HCT116 (cell line): ENCODE measurements around the gene SGMS1. TPM values are rescaled to one million over a fixed set of nuclear protein-coding genes. Genes with fewer than 3 reads are reported as not detected.

ENCODE experiments used
- ATAC-seq: fragments of 200-7000 bp; cut with Tn5 transposase; 2 replicates; pipeline ENCODE4 v1.9.1; 2020; ENCODE audit warnings: mild to moderate bottlenecking, moderate library complexity
- BruUV-seq: library from RNA; stranded (reverse); fragments of 400-500 nt; replicated peaks from 2 replicates; lab custom pipeline; 2021; lab: Mats Ljungman, UMichigan
- CTCF ChIA-PET: fragments of 300-600 bp; sonication (Branson Sonifier 250); formaldehyde crosslinking; loops from one replicate; lab custom pipeline; 2021; ENCODE audit warnings: antibody characterized with exemption; lab: Charles Lee
- POLR2A ChIA-PET: fragments of 300-600, 350-600 bp; sonication (Branson Sonifier 250); formaldehyde crosslinking; loops from one replicate; lab custom pipeline; 2021; ENCODE audit warnings: antibody characterized with exemption; lab: Charles Lee
- RAD21 ChIA-PET, 2 experiments: fragments of 300-600 bp; sonication (Branson Sonifier 250); formaldehyde crosslinking; loops; one replicate each; lab custom pipeline; 2023; ENCODE audit warnings: low total read pairs in 2 of 2; ENCODE audit not compliant: uncharacterized antibody in 2 of 2, unreplicated experiment in 2 of 2, low non-redundant PET in 1 of 2; lab: Charles Lee
- DNase-seq: peaks from one replicate; pipeline ENCODE4 v3.0.0-alpha.2; 2010; ENCODE audit warnings: low read depth, low spot score
- H2AFZ ChIP-seq: fragments of 200-600 bp; shearing (Covaris generic), sonication (generic); 2 replicates; pipeline ENCODE4 v1.6.1; 2017; ENCODE audit warnings: low read depth, mixed run types, mixed read lengths, antibody characterized with exemption, low read length; ENCODE audit not compliant: poor library complexity, severe bottlenecking
- H3K27ac ChIP-seq: 2 replicates; pipeline ENCODE4 v1.5.1; 2012; ENCODE audit warnings: low read depth, low read length
- H3K27me3 ChIP-seq: fragments of 200-600 bp; sonication (generic); 2 replicates; pipeline ENCODE4 v1.6.1; 2016; ENCODE audit warnings: mixed run types, low read length, mixed read lengths; ENCODE audit not compliant: insufficient read depth
- H3K36me3 ChIP-seq, 2 experiments: fragments of 200-500 bp in 1 of 2; fragments of 200-600 bp in 1 of 2; sonication (Bioruptor generic) in 1 of 2; sonication (generic) in 1 of 2; 2 replicates each; pipeline versions ENCODE4 v1.5.1 to v1.6.1; 2014 to 2016; ENCODE audit warnings: low read length in 2 of 2, inconsistent platforms in 1 of 2, mixed read lengths in 1 of 2, mixed run types in 1 of 2; ENCODE audit not compliant: insufficient read depth in 2 of 2, control insufficient read depth in 1 of 2
- H3K4me1 ChIP-seq, 2 experiments: fragments of 200-600 bp in 1 of 2; sonication (generic) in 1 of 2; 2 replicates each; pipeline versions ENCODE4 v1.5.1 to v1.6.1; 2012 to 2017; ENCODE audit warnings: low read length in 2 of 2, inconsistent platforms in 1 of 2, mild to moderate bottlenecking in 1 of 2, mixed read lengths in 1 of 2, mixed run types in 1 of 2, moderate library complexity in 1 of 2; ENCODE audit not compliant: insufficient read depth in 2 of 2, control insufficient read depth in 1 of 2
- H3K4me2 ChIP-seq: fragments of 200-600 bp; sonication (generic); 2 replicates; pipeline ENCODE4 v1.6.1; 2017; ENCODE audit warnings: mixed run types, low read length, mixed read lengths
- H3K4me3 ChIP-seq, 2 experiments: fragments of 200-600 bp in 1 of 2; sonication (generic) in 1 of 2; replicated peaks in 1 of 2; 2 replicates each; pipeline ENCODE4 v1.5.1; 2011 to 2016; ENCODE audit warnings: low read length in 2 of 2, control low read depth in 1 of 2, low read depth in 1 of 2, mild to moderate bottlenecking in 1 of 2, mixed read lengths in 1 of 2, mixed run types in 1 of 2
- H3K79me2 ChIP-seq: fragments of 200-600 bp; sonication (generic); 2 replicates; pipeline ENCODE4 v1.6.1; 2017; ENCODE audit warnings: mild to moderate bottlenecking, mixed run types, low read length, moderate library complexity, mixed read lengths; ENCODE audit not compliant: insufficient read depth
- H3K9ac ChIP-seq: fragments of 200-600 bp; sonication (generic); 2 replicates; pipeline ENCODE4 v1.6.1; 2016; ENCODE audit warnings: low read length, mixed read lengths
- H3K9me2 ChIP-seq: fragments of 200-600 bp; sonication (generic), shearing (Covaris generic); 2 replicates; pipeline ENCODE4 v1.6.1; 2017; ENCODE audit warnings: mixed run types, mild to moderate bottlenecking, moderate library complexity; ENCODE audit not compliant: insufficient read depth
- H3K9me3 ChIP-seq, 2 experiments: fragments of 200-500 bp in 1 of 2; fragments of 200-600 bp in 1 of 2; sonication (Bioruptor generic) in 1 of 2; sonication (generic) in 1 of 2; 2 replicates each; pipeline ENCODE4 v1.6.1; 2014 to 2017; ENCODE audit warnings: low read length in 2 of 2, mixed read lengths in 2 of 2, inconsistent platforms in 1 of 2, low read depth in 1 of 2, mild to moderate bottlenecking in 1 of 2, mixed run types in 1 of 2, moderate library complexity in 1 of 2; ENCODE audit not compliant: control insufficient read depth in 1 of 2, insufficient read depth in 1 of 2
- H4K20me1 ChIP-seq: fragments of 200-600 bp; sonication (generic), shearing (Covaris generic); 2 replicates; pipeline ENCODE4 v1.6.1; 2017; ENCODE audit warnings: mixed run types, mild to moderate bottlenecking, moderate library complexity; ENCODE audit not compliant: insufficient read depth
- CBX3 ChIP-seq: IDR thresholded peaks from 2 replicates; pipeline ENCODE4 v1.6.1; 2012; ENCODE audit warnings: low read depth
- CTCF ChIP-seq, 3 experiments: fragments of 200-600 bp in 1 of 3; sonication (generic) in 1 of 3; IDR thresholded peaks in 2 of 3; conservative IDR thresholded peaks in 1 of 3; 2 replicates each; pipeline ENCODE4 v1.5.1; 2012 to 2017; ENCODE audit warnings: low read depth in 2 of 3, low read length in 2 of 3, antibody characterized with exemption in 1 of 3, borderline replicate concordance in 1 of 3, control low read depth in 1 of 3, mild to moderate bottlenecking in 1 of 3, mixed read lengths in 1 of 3, mixed run types in 1 of 3, moderate library complexity in 1 of 3; ENCODE audit not compliant: insufficient read depth in 1 of 3
- EGR1 ChIP-seq: IDR thresholded peaks from 2 replicates; pipeline ENCODE4 v1.6.1; 2012; ENCODE audit warnings: low read depth
- EZH2phosphoT487 ChIP-seq: fragments of 200-600 bp; IDR thresholded peaks from 2 replicates; pipeline ENCODE4 v1.6.1; 2018; ENCODE audit warnings: antibody characterized with exemption, borderline replicate concordance
- POLR2A ChIP-seq: IDR thresholded peaks from 2 replicates; pipeline ENCODE4 v1.7.0; 2011; ENCODE audit warnings: borderline replicate concordance; ENCODE audit not compliant: insufficient read depth, insufficient read length; ENCODE audit errors: extremely low read depth
- SP1 ChIP-seq: IDR thresholded peaks from 2 replicates; pipeline ENCODE4 v1.6.1; 2012; ENCODE audit warnings: low read depth
- SRF ChIP-seq: IDR thresholded peaks from 2 replicates; pipeline ENCODE4 v1.6.1; 2012; ENCODE audit warnings: low read depth
- TCF7L2 ChIP-seq: IDR thresholded peaks from 2 replicates; pipeline ENCODE4 v1.7.0; 2011; ENCODE audit warnings: borderline replicate concordance, inconsistent platforms; ENCODE audit not compliant: insufficient read depth, insufficient read length; ENCODE audit errors: extremely low read depth
- YY1 ChIP-seq: IDR thresholded peaks from 2 replicates; pipeline ENCODE4 v1.6.1; 2011; ENCODE audit warnings: low read length, low read depth, moderate library complexity, mild to moderate bottlenecking; ENCODE audit not compliant: insufficient replicate concordance; ENCODE audit errors: extremely low read depth
- ZFX ChIP-seq: fragments of 450-650 bp; IDR thresholded peaks from 2 replicates; pipeline ENCODE4 v1.6.1; 2017
- ZNF274 ChIP-seq: fragments of 200-500 bp; sonication (Bioruptor generic); IDR thresholded peaks from 2 replicates; pipeline ENCODE4 v1.6.1; 2014; ENCODE audit warnings: mild to moderate bottlenecking, low read depth, low read length, inconsistent platforms
- intact Hi-C: fragments of 100-400 bp; cut with micrococcal nuclease; formaldehyde crosslinking; loops from 2 replicates; pipeline ENCODE4 v1.10.0; 2022
- total RNA-seq: library from RNA; stranded (reverse); gene quantifications from one replicate; pipeline ENCODE4 v1.2.1, GENCODE V29; 2021; ENCODE audit not compliant: unreplicated experiment
- TF ChIP-seq, protein P1 (sequence below): IDR thresholded peaks from 2 replicates; pipeline ENCODE4 v1.6.1; 2012
- TF ChIP-seq, protein P2 (sequence below): IDR thresholded peaks from 2 replicates; pipeline ENCODE4 v1.6.1; 2011; ENCODE audit warnings: mild to moderate bottlenecking, low read length, moderate library complexity; ENCODE audit not compliant: insufficient replicate concordance; ENCODE audit errors: extremely low read depth
- TF ChIP-seq, protein P3 (sequence below): IDR thresholded peaks from 2 replicates; pipeline ENCODE4 v1.6.1; 2012; ENCODE audit warnings: low read depth

The SGMS1 gene
- total RNA-seq, 1 experiment from 2014 or later = 29.1 TPM

DNA sequence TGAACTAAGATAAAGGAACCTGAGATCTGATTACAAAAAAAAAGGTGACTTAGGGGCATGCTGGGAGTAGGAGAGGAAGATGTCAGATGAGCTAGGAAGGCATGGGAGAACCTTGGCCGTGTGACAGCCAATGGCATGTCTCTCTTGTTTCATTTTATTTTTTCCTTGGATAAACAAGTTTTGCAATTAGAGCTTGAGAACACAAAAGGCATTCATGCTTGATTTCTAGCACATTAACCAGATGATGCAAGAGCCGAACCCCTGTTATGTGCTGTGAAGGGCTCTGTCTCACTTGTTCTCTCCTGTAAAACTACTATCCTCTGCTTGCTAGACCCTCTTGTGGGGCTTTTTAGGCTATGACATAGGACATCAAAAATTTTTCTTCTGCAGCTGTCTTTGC is 238.1 kb downstream of the SGMS1 start:
- BruUV-seq = no TSS peak
- ChIA-PET RAD21 (no interaction called here), POLR2A (no interaction called here), CTCF (interaction anchor here (1.1 kb wide), 1 partner anchor 18 kb away, joined by 5 read pairs; no protein-coding TSS in a partner anchor)
- Histone ChIP-seq H3K4me3 (no peak overlapping the region), H3K36me3 (no peaks in the 10 kb centered on the region), H3K9ac (no peak overlapping the region), H3K9me2 (no peaks in the 10 kb centered on the region), H3K4me1 (no peaks in the 10 kb centered on the region), H2AFZ (no peak overlapping the region), H3K27ac (no peak overlapping the region), H3K79me2 (peaks cover 25% of the 10 kb centered on the region), H3K27me3 (no peaks in the 10 kb centered on the region), H3K4me2 (no peak overlapping the region), H3K9me3 (no peaks in the 10 kb centered on the region), H4K20me1 (no peaks in the 10 kb centered on the region)
- TF ChIP-seq, protein P1, sequence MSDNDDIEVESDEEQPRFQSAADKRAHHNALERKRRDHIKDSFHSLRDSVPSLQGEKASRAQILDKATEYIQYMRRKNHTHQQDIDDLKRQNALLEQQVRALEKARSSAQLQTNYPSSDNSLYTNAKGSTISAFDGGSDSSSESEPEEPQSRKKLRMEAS = no peak
- TF ChIP-seq TCF7L2 (no peak), SRF (no peak), YY1 (no peak), SP1 (no peak), EZH2phosphoT487 (no peak), CBX3 (no peak), ZFX (no peak), CTCF (IDR thresholded peaks at IDR 0.05 in 2 of 3, conservative IDR thresholded peaks at IDR 0.05 in 1 of 3; ENCODE audit: borderline replicate concordance in 1 of 3, insufficient read depth in 1 of 3, low read depth in 2 of 3, low read length in 2 of 3) (no peak), ZNF274 (no peak), POLR2A (no peak), EGR1 (no peak)
- TF ChIP-seq, protein P2, sequence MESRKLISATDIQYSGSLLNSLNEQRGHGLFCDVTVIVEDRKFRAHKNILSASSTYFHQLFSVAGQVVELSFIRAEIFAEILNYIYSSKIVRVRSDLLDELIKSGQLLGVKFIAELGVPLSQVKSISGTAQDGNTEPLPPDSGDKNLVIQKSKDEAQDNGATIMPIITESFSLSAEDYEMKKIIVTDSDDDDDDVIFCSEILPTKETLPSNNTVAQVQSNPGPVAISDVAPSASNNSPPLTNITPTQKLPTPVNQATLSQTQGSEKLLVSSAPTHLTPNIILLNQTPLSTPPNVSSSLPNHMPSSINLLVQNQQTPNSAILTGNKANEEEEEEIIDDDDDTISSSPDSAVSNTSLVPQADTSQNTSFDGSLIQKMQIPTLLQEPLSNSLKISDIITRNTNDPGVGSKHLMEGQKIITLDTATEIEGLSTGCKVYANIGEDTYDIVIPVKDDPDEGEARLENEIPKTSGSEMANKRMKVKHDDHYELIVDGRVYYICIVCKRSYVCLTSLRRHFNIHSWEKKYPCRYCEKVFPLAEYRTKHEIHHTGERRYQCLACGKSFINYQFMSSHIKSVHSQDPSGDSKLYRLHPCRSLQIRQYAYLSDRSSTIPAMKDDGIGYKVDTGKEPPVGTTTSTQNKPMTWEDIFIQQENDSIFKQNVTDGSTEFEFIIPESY = no peak
- TF ChIP-seq, protein P3, sequence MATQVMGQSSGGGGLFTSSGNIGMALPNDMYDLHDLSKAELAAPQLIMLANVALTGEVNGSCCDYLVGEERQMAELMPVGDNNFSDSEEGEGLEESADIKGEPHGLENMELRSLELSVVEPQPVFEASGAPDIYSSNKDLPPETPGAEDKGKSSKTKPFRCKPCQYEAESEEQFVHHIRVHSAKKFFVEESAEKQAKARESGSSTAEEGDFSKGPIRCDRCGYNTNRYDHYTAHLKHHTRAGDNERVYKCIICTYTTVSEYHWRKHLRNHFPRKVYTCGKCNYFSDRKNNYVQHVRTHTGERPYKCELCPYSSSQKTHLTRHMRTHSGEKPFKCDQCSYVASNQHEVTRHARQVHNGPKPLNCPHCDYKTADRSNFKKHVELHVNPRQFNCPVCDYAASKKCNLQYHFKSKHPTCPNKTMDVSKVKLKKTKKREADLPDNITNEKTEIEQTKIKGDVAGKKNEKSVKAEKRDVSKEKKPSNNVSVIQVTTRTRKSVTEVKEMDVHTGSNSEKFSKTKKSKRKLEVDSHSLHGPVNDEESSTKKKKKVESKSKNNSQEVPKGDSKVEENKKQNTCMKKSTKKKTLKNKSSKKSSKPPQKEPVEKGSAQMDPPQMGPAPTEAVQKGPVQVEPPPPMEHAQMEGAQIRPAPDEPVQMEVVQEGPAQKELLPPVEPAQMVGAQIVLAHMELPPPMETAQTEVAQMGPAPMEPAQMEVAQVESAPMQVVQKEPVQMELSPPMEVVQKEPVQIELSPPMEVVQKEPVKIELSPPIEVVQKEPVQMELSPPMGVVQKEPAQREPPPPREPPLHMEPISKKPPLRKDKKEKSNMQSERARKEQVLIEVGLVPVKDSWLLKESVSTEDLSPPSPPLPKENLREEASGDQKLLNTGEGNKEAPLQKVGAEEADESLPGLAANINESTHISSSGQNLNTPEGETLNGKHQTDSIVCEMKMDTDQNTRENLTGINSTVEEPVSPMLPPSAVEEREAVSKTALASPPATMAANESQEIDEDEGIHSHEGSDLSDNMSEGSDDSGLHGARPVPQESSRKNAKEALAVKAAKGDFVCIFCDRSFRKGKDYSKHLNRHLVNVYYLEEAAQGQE = no peak
- DNase-seq (no peak), ATAC-seq (no peak)
- intact Hi-C loops = no loop called here
